HG02623 (cell line): ENCODE measurements around the gene NRXN3.

ENCODE experiments used
- ATAC-seq: cut with Tn5 transposase; IDR thresholded peaks from one replicate; pipeline ENCODE4 v1.9.1; 2021; ENCODE audit warnings: moderate library complexity; ENCODE audit not compliant: unreplicated experiment

Gene NRXN3

GRCh38 chr14:79177106-79177505 is 1006.9 kb downstream of the NRXN3 start:
- no peak for ATAC-seq

- no peak for ATAC-seq
Observed at GRCh38 chr14:79178719-79179118, 1008.5 kb downstream of the NRXN3 start.

- no peak for ATAC-seq
Observed at GRCh38 chr14:79179985-79180384, 1009.8 kb downstream of the NRXN3 start.

DNA sequence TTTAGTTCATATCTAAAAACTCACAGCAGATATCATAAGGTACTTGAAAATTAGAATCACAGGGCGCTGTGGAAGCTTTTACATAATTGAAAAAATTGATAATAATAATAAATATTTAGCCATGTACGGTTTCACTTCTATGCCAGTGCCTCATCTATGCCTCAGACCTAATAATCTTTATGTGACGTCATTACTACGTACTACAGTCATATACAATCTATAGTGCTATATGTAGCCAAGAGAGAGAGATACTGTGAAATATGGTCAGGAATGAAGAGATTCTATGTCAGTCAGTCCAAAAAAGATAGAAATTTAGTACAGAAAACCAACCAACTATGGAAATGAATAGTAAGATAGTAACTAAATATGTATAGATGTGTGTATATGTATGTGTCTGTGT is 1010.5 kb downstream of the NRXN3 start:
- ATAC-seq, result no peak

- ATAC-seq, result no peak
Observed at GRCh38 chr14:79186523-79186922, 1016.4 kb downstream of the NRXN3 start.

DNA sequence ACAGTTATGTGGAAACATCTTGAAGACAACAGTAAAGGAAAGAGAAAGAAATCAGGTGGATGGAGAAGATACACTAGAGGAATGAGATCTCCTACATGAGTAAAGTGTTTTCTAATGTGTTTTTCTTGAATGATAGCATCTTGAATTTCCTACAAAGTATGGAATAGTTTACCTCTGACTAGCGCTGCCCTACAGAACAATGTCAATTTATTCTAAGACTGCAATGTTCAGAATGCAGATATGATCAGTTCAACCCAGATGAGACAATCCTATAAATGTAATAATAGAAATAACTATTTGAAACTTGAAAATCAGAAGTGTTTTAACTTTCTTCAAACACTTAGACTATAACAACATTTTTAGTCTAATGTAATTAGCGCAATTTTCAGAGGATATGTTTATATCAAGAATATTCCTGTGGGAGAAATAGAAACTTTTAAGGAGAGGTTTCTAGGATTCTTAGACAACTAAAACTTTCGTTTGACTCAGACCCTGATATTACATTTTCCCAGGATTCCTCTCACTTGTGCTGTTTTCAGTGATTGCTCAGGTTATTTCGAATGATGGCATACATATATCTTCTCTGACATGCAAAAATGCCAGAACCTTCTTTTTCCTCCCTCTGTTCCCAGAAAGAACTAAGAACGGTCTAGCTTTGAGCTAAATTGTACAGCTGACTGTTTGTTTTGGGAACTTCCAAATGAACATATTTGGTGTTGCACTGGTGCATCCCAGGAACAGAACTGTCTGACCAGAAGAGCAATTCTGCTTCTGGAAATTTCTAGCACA is 1023.7 kb downstream of the NRXN3 start:
- no peak for ATAC-seq

DNA sequence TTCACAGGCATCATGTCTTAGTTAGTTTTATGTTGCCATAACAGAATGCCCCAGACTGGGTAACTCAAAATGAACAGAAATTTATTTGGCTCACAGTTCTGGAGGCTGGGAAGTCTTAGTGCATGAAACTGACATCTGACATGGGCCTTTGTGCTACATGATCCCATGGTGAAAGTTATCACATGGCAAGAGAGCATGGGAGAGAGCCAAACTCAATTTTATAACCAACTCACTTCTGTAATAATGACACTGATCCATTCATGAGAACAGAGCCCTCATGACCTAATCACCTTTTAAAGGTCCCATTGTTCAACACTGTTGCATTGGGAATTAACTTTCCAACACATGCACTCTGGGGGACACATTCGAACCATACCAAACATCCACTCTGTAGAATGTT is 1026.0 kb downstream of the NRXN3 start:
- ATAC-seq, result no peak

DNA sequence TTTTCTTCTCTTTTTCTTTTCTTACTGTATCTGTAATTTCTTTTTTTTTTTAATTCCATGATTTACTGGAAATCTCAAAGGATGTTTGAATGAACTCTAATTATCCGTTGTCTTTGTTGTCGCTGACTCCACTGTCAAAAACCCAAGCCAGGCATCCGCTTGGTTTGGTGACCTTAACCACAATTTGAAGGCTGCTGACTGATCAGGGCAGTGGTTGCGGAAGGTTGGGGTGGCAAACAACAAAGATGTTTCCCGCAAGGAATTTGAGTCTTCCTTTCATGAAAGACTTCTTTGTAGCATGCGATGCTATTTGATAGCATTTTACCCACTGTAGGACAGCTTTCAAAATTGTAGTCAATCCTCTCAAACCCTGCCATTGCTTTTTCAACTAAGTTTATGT is 1027.3 kb downstream of the NRXN3 start:
- ATAC-seq, result no peak

GRCh38 chr14:79199217-79199616 is 1029.0 kb downstream of the NRXN3 start:
- ATAC-seq, result no peak

DNA sequence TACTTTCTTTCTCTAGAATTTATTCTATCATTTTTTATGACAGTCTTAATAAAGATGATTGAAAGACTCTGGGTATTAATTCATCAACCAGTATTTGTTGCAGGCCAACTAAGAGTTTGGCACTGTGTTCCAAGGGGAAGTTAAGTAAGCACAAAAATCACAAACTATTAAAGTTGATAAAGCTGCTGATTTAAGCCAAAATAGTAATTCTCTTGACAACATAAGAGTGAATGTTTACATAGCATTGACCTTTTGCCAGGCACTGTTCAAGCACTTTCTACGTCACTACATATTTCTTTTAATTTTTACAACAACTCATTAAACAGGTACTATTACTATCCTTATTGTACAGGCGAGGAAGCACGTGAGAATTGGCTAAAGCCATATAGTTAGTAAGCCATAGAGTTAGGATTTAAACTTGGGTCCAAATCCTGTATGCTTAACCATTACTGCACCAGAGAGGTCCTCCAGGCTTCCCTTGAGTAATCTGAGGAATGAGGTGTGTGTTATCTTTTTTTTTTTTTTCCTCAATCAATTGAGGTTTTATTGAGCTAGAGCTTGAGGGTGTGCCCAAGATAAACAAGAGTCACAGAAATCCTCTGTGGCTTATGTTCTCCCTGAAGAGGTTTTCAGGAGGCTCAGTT is 1031.5 kb downstream of the NRXN3 start:
- no peak for ATAC-seq

GRCh38 chr14:79204591-79204990 is 1034.4 kb downstream of the NRXN3 start:
- ATAC-seq, result no peak

DNA sequence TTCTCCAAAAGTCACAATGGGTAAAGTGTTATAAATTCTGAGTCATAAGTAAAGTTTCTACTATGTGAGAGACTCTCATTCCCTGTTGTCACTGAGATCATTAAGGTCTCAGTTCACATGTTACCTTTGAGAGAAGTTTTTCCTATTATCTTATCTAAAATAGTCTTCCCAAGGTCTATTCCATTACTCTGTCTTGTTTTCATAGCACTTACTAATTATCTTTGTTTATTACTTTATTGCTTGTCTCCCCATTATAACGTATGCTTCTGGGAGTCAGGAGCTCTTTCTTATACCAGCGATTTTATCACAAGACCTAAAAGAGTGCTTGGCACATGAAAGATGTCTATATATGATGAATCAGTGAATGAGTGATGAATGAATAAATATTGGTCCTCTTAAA is 1039.2 kb downstream of the NRXN3 start:
- no peak for ATAC-seq

DNA sequence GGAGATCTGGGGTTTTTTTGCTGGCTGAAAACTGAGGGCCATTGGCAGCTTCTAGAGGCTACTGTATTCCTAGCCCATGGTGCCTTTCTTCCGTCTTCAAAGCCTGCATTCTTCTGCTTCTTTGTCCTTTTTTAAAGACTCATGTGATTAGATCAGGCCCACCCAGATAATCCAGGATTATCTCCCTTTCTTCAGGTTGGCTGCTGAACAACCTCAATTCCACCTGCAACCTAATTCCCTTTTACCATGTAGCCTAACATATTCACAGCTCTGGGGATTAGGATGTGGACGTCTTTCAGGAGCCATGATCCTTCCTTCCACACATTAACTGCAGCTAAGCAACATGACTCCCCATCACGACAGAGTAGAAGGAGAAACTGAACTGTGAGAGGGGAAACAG is 1055.6 kb downstream of the NRXN3 start:
- ATAC-seq, result no peak

DNA sequence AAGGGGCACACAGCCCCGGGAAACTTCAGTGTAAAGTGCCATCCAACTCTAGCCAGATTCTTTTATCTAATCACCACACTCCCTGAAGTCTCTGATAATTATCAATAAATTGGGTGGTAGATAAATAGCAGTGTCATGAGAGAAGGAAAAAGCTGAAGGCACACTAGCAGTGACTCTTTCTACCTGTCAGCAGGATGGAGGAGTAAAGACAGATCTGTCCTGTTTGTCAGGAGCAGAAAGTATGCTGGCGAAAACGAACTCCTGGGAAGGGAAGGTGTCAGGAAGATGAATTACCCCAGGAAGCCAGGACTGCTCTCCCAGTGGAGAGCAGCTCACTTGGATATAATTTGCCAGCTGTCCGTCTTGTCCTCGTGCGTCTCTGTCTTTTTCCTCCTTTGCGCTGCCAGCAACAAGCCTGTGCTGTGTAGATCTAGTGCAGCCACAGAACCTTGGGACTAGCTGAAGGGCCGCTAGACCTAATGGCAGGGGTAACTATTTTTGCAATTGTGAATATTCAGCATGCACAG is 1059.3 kb downstream of the NRXN3 start:
- no peak for ATAC-seq

DNA sequence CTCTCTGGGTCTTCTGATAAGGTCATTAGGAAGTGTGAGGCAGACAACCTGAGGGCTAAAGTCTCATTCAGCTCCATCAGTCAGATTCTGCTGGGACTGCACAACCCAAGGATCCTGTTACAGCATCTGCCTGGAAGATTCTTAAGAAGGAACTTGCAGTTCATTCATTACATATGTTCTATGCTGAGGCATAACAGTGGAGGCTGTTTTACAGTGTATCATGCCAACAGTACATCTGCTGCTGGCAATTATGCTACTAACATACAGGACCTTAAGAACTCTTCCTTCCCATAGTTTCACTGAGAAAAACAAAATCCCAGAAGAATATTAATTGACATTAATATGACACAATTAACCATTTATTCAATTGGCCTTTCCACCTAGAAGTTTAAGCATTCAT is 1072.5 kb downstream of the NRXN3 start:
- no peak for ATAC-seq

DNA sequence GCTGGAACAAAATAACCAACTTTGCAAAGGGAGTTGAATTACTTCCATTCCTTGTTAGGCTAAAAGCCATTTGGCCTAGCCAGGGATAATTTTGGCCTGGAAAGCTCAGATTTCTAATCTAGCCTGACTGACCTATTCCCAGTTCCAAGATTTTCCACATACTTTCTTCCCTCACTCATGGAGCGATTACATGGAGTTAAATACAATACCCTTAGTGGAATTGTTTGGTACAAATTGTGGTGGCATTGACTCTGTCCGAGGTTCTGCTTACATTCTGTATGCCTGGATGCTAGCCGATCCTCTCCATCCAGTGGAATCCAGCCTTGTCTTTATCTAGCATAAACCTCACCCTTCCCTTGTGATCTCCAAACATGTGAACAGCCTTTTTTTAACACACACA is 1076.0 kb downstream of the NRXN3 start:
- ATAC-seq, result no peak

DNA sequence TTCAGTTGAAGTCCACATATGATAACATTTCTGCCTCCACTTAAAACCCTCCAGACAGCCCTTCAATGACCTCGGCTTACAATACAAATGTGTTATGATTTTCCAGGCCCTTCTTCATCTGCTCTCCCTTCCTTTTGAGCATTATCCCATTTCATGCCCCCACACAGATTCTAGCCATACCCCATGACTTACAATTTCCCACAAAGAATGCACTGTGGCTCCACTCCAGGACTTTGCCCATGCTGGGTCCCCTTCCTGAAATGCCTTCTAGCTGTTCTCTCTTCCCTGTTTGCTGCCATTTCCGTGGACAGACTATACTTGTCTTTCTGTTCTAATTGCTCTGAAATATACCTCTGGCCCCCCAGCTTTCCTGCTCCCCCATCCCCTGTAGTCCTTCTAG is 1078.0 kb downstream of the NRXN3 start:
- ATAC-seq, result no peak

GRCh38 chr14:79248771-79249170 is 1078.6 kb downstream of the NRXN3 start:
- ATAC-seq, result no peak

DNA sequence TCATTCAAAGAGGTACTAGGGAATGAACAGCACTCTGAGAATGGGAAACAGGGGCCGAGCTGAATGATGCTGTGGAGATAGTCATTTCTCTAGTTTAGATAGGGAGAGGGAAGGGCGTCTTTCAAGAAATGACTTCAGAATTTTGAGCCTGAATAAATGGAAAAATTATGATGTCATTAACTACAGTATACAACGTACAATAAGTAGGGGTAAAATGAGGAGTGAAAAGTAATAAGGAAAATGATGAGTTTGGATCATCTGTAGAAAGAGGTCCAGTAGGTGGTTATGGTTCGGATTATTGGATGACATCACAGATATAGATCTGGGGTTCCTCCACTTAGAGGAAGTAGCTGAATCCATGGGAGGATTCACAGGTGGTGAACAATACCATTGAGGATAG is 1081.1 kb downstream of the NRXN3 start:
- ATAC-seq, result no peak

DNA sequence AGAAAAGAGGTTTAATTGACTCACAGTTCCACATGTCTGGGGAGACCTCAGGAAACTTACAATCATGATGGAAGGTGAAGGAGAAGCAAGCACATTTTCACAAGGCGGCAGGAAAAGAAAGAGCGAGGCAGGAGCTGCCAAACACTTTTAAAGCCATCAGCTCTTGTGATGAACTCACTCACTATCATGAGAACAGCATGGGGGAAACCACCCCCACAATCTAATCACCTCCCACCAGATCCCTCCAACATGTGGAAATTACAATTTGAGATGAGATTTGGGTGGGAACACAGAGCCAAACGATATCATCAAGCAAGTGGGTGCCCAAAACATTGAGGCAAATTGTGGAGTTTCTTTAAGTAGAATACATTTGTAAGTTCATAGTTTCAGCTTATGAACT is 1083.4 kb downstream of the NRXN3 start:
- ATAC-seq, result no peak

DNA sequence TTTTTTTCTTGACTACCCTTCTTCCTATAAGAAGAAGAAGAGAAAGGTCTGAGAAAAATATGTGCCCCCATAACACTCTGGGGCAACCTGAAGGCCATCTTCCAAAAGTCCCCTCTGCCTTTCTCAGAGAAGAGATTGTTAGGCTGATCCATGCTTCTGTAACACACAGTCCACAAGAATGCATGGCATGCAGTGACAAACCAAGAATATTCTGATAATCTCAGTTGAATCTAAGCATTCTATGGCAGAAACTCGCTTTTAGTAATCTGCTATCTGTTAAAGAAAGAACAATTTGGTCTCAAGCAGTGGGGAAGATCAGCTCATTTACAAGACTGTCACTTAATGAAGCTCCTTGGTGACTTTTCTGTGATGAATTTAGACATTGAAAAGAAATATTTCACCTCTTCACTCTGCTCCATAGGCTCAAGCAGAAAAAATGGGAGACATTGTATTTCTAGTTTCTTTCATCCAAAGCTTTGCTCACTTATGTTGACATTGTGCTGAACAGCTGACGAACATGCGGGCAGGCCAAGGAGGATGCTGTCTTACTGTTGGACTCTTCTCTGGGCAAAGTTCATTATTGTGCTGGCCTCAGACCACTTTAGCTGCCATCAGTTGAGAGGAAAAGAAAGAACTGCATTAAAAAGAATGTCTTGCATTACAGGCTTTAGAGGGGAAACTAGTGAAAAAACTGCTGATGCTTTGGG is 1084.0 kb downstream of the NRXN3 start:
- ATAC-seq, result no peak

DNA sequence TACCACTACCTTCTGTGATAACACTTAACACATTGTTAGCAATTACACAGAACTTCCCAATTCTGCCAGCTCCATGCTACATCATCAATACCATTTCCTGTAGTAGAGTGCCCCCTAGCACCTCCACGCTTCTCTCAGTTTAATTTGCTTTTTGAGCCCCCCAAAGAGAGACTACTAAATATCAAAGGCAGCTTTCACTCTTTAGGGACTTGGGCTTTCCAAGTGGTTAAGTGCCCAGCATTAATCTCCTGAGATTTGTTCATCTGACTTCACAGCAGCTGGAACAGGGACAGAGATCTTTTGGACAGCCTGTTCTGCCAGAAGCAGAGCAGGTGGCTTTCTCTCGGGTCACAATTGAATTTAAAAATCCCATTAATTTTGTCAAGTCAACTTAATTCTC is 1086.2 kb downstream of the NRXN3 start:
- no peak for ATAC-seq
